GM12878 (cell line): ENCODE results near the gene TTC17. TPM values are rescaled to one million over a fixed set of nuclear protein-coding genes. Genes with fewer than 3 reads are reported as not detected.
A peak's percentile ranks its signal among the peaks of the same experiment; 100 is the strongest.

Experiments
- ATAC-seq: fragments of 200-7000 bp; cut with Tn5 transposase; 3 replicates; pipeline ENCODE4 v1.9.1; 2020; ENCODE audit warnings: mild to moderate bottlenecking, moderate library complexity
- BruUV-seq: library from RNA; stranded (reverse); fragments of 400-500 nt; replicated peaks from 2 replicates; lab custom pipeline; 2021; lab: Mats Ljungman, UMichigan
- CTCF ChIA-PET: fragments of 300-600 bp; sonication (Branson Sonifier 250); formaldehyde crosslinking; extraction: SDS; loops from one replicate; lab custom pipeline; 2021; ENCODE audit warnings: inconsistent platforms; lab: Yijun Ruan, JAX
- POLR2A ChIA-PET: fragments of 350-600 bp; formaldehyde crosslinking; extraction: SDS; loops from one replicate; lab custom pipeline; 2021; ENCODE audit warnings: inconsistent platforms; lab: Charles Lee
- RAD21 ChIA-PET: fragments of 300-600 bp; sonication (Branson Sonifier 250); formaldehyde crosslinking; loops from one replicate; lab custom pipeline; 2023; ENCODE audit warnings: antibody characterized with exemption; ENCODE audit not compliant: unreplicated experiment; lab: Charles Lee
- SMC1A ChIA-PET: fragments of 300-600 bp; sonication (Branson Sonifier 250); formaldehyde crosslinking; loops from one replicate; lab custom pipeline; 2023; ENCODE audit not compliant: unreplicated experiment, uncharacterized antibody; lab: Charles Lee
- DNase-seq: peaks from one replicate; pipeline ENCODE4 v3.0.0-alpha.2; 2011; ENCODE audit warnings: low read depth, low spot score
- FAIRE-seq: peaks from 3 replicates; lab custom pipeline; 2011; peaks lifted over from hg19 to GRCh38; lab: Jason Lieb, UNC
- H2AFZ ChIP-seq: 2 replicates; pipeline ENCODE4 v1.6.0; 2011; ENCODE audit warnings: low read depth, low read length, control low read depth; ENCODE audit not compliant: control insufficient read depth
- H3K27ac ChIP-seq: 2 replicates; pipeline ENCODE4 v1.5.1; 2011; ENCODE audit warnings: control low read depth; ENCODE audit not compliant: control insufficient read depth, insufficient read depth
- H3K27me3 ChIP-seq, 2 experiments: replicated peaks in 1 of 2; 2 replicates each; pipeline versions ENCODE4 v1.6.0 to v1.6.1; 2011; ENCODE audit warnings: low read length in 1 of 2; ENCODE audit not compliant: control insufficient read depth in 2 of 2, insufficient read depth in 2 of 2
- H3K36me3 ChIP-seq, 2 experiments: 2 replicates each; pipeline ENCODE4 v1.5.1; 2011; ENCODE audit warnings: low read length in 1 of 2; ENCODE audit not compliant: control insufficient read depth in 2 of 2, insufficient read depth in 2 of 2
- H3K4me1 ChIP-seq: 2 replicates; pipeline ENCODE4 v1.6.1; 2011; ENCODE audit warnings: mild to moderate bottlenecking, low read length, moderate library complexity, mixed read lengths; ENCODE audit not compliant: control insufficient read depth, insufficient read depth
- H3K4me2 ChIP-seq: 2 replicates; pipeline ENCODE4 v1.6.0; 2011; ENCODE audit warnings: control low read depth; ENCODE audit not compliant: control insufficient read depth, insufficient read depth
- H3K4me3 ChIP-seq: fragments of 200-600 bp; sonication (generic); 2 replicates; pipeline ENCODE4 v1.5.1; 2016
- H3K79me2 ChIP-seq: 2 replicates; pipeline ENCODE4 v1.6.0; 2011; ENCODE audit warnings: low read length; ENCODE audit not compliant: control insufficient read depth, insufficient read depth
- H3K9ac ChIP-seq: 2 replicates; pipeline ENCODE4 v1.8.0; 2011; ENCODE audit warnings: low read length, control low read depth, mixed read lengths; ENCODE audit not compliant: control insufficient read depth, insufficient read depth
- H3K9me3 ChIP-seq: replicated peaks from 3 replicates; pipeline ENCODE4 v1.5.1; 2011; ENCODE audit warnings: mild to moderate bottlenecking, low read length; ENCODE audit not compliant: control insufficient read depth, insufficient read depth
- H4K20me1 ChIP-seq: 2 replicates; pipeline ENCODE4 v1.6.0; 2011; ENCODE audit not compliant: control insufficient read depth, insufficient read depth
- BACH1 ChIP-seq: fragments of 450-650 bp; IDR thresholded peaks from 2 replicates; pipeline ENCODE4 v1.6.1; 2017; ENCODE audit warnings: mild to moderate bottlenecking, borderline replicate concordance
- CHD4 ChIP-seq: fragments of 200-600 bp; sonication (generic); IDR thresholded peaks from 2 replicates; pipeline ENCODE4 v1.6.1; 2016; ENCODE audit warnings: mild to moderate bottlenecking
- JUNB ChIP-seq: IDR thresholded peaks from 2 replicates; pipeline ENCODE4 v1.6.1; 2016; ENCODE audit warnings: antibody characterized with exemption, mild to moderate bottlenecking
- WGBS: methylation state at CpG from one replicate; pipeline ENCODE4 v1.1.6; 2016; ENCODE audit warnings: low lambda C conversion rate; ENCODE audit not compliant: insufficient replicate concordance, insufficient coverage; ENCODE audit errors: missing lambda C conversion rate; 5-methylcytosine and 5-hydroxymethylcytosine counted together
- in situ Hi-C: fragments of 300-500 bp; cut with MboI; formaldehyde crosslinking; loops from 9 replicates; pipeline ENCODE4 v1.14.3; 2018; ENCODE audit warnings: mixed read lengths
- intact Hi-C: fragments of 100-400 bp; cut with micrococcal nuclease; formaldehyde crosslinking; loops from one replicate; pipeline ENCODE4 v1.14.2; 2022; ENCODE audit not compliant: unreplicated experiment
- polyA plus RNA-seq, 11 experiments: library from polyadenylated mRNA; depleted of rRNA in 4 of 11; unstranded in 6 of 11; stranded (reverse) in 5 of 11; fragments of >200 nt; fragmentation: Nextera tagmentation in 4 of 11; fragmentation: Illumina TruSeq in 1 of 11; extraction: Ambion mirVana in 4 of 11; extraction: Trizol in 1 of 11; gene quantifications; 1 replicate in 1 of 11; 2 replicates in 10 of 11; pipeline versions ENCODE4 v1.2.1 to v1.2.3, GENCODE V29; 2011 to 2016; ENCODE audit warnings: inconsistent platforms in 2 of 11, missing spikeins in 2 of 11, low read depth in 1 of 11
- total RNA-seq, 4 experiments: library from RNA; depleted of rRNA in 3 of 4; stranded (reverse); fragments of >200 nt in 3 of 4; fragmentation: Illumina TruSeq in 1 of 4; extraction: Trizol in 1 of 4; gene quantifications; 2 replicates each; pipeline versions ENCODE4 v1.2.1 to v1.2.3, GENCODE V29; 2013 to 2021
- TF ChIP-seq, protein P1 (sequence below): IDR thresholded peaks from 2 replicates; pipeline ENCODE4 v1.6.1; 2012; ENCODE audit warnings: mild to moderate bottlenecking, low read depth, low read length

The TTC17 gene
- total and polyA plus RNA-seq, 10 of the 15 experiments (the other 5 are each of a cell fraction or from before 2014, with no cell fraction given): 15.9 to 116 (median 41.5) TPM

DNA sequence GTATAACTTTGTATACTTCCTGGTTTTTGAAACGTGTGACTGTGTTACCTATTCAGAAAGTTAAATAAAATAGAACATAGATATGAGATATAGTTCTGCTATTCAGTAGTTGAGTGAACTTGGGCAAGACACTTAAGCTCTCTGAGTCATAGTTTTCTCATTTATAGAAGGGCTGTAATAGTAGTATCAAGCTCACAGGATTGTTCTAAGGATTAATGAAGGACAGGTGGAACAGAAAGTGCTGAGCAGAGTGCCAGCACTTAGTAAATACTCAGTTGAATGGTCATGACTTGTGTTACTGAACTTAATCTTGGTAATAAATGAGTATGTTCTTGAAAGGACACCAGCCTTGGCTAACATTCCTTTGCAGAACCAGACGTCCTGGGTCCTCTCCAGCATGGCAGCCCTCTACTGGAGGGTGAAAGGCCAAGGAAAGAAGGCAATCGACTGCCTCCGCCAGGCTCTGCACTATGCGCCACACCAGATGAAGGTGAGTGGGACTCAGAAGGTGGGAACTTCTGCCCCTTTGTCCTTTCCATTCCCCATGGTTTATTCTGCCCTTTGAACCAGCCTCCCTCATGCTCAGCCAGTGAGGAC, 131.2 kb downstream of the TTC17 start (continued):
- TF ChIP-seq CHD4: no peak
- TF ChIP-seq, protein P1, sequence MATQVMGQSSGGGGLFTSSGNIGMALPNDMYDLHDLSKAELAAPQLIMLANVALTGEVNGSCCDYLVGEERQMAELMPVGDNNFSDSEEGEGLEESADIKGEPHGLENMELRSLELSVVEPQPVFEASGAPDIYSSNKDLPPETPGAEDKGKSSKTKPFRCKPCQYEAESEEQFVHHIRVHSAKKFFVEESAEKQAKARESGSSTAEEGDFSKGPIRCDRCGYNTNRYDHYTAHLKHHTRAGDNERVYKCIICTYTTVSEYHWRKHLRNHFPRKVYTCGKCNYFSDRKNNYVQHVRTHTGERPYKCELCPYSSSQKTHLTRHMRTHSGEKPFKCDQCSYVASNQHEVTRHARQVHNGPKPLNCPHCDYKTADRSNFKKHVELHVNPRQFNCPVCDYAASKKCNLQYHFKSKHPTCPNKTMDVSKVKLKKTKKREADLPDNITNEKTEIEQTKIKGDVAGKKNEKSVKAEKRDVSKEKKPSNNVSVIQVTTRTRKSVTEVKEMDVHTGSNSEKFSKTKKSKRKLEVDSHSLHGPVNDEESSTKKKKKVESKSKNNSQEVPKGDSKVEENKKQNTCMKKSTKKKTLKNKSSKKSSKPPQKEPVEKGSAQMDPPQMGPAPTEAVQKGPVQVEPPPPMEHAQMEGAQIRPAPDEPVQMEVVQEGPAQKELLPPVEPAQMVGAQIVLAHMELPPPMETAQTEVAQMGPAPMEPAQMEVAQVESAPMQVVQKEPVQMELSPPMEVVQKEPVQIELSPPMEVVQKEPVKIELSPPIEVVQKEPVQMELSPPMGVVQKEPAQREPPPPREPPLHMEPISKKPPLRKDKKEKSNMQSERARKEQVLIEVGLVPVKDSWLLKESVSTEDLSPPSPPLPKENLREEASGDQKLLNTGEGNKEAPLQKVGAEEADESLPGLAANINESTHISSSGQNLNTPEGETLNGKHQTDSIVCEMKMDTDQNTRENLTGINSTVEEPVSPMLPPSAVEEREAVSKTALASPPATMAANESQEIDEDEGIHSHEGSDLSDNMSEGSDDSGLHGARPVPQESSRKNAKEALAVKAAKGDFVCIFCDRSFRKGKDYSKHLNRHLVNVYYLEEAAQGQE: no peak
- TF ChIP-seq, all 136 proteins: peak for 0

DNA sequence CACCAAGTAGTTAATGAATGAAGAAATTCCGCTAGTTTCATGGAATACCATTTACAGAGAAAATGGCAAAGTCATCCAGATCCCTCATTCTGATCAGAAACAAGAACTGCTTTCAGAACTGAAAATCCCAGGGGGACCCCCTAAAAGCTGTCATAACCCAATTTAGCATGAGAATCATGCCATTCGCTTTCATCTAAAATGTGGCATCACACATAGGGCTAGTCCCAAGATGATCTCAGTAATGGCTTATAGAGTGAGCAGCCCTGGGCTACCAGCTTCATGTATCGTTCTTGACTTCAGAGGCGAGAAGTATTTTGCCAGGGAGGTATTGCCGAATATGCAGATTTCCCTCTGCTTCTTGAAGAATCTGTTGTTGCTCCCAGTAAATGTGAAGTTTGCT, 134.0 kb downstream of the TTC17 start:
- TF ChIP-seq BACH1 (no peak), JUNB (peak; percentile 17; the same call in 1 of the 2 replicates)
- TF ChIP-seq, all 136 proteins: peak for 1
- ChIA-PET POLR2A (no interaction called here), RAD21 (no interaction called here), SMC1A (no interaction called here), CTCF (interaction anchor here (1.2 kb wide), 2 partner anchors 11 to 75 kb away, joined by 3 to 6 read pairs; no protein-coding TSS in a partner anchor)
- no peak for FAIRE-seq
- in situ Hi-C loops: no loop called here
- no peaks in the 10 kb centered on the region for H3K79me2 ChIP-seq
- DNase-seq: no peak
- H3K4me1 ChIP-seq: no peaks in the 10 kb centered on the region
- intact Hi-C loops: no loop called here
- H4K20me1 ChIP-seq: no peaks in the 10 kb centered on the region
- ATAC-seq: no peak
- WGBS: 62% methylated on average over 5 of the region's 5 CpGs
- H3K4me3 ChIP-seq: no peak overlapping the region
- no peak overlapping the region for H2AFZ ChIP-seq
- no peak overlapping the region for H3K27ac ChIP-seq
- no peak overlapping the region for H3K4me2 ChIP-seq
- BruUV-seq: no TSS peak
- no peaks in the 10 kb centered on the region for H3K9me3 ChIP-seq
- peaks cover 2 to 21% of the 10 kb centered on the region in 2 experiments for H3K36me3 ChIP-seq
- no peaks in the 10 kb centered on the region for H3K27me3 ChIP-seq
- no peak overlapping the region for H3K9ac ChIP-seq
